ENCODE results near the gene HDAC4.

The HDAC4 gene

GRCh38 chr2:239125726-239126675 lies 274.8 kb downstream of the HDAC4 start:
- no peak overlapping the region for H3K9ac ChIP-seq (ENCODE audit: low read length)
- no peaks in the 10 kb centered on the region for H3K27me3 ChIP-seq (replicated peaks; ENCODE audit: control insufficient read depth, insufficient read depth, low read length)
- H3K4me3 ChIP-seq (ENCODE audit: low read length), result no peak overlapping the region
- H3K36me3 ChIP-seq (ENCODE audit: control insufficient read depth, insufficient read depth, low read length, severe bottlenecking), result peaks cover 30% of the 10 kb centered on the region
- H3K9me3 ChIP-seq (ENCODE audit: control insufficient read depth, low read length), result no peaks in the 10 kb centered on the region
- H3K4me1 ChIP-seq (ENCODE audit: control insufficient read depth, insufficient read depth, low read length), result no peaks in the 10 kb centered on the region
- DNase-seq (ENCODE audit: low read depth), result no peak

- Histone ChIP-seq H3K9ac (ENCODE audit: low read length) (no peak overlapping the region), H3K9me3 (ENCODE audit: control insufficient read depth, low read length) (no peaks in the 10 kb centered on the region), H3K27me3 (replicated peaks; ENCODE audit: control insufficient read depth, insufficient read depth, low read length) (no peaks in the 10 kb centered on the region), H3K36me3 (ENCODE audit: control insufficient read depth, insufficient read depth, low read length, severe bottlenecking) (peaks cover 22% of the 10 kb centered on the region), H3K4me3 (ENCODE audit: low read length) (no peak overlapping the region), H3K4me1 (ENCODE audit: control insufficient read depth, insufficient read depth, low read length) (no peaks in the 10 kb centered on the region)
- DNase-seq (ENCODE audit: low read depth), result no peak
Measured at GRCh38 chr2:239124152-239124899, 276.5 kb downstream of the HDAC4 start.

GRCh38 chr2:239122421-239123110 lies 278.3 kb downstream of the HDAC4 start:
- H3K27me3 ChIP-seq (replicated peaks; ENCODE audit: control insufficient read depth, insufficient read depth, low read length), result no peaks in the 10 kb centered on the region
- peaks cover 22% of the 10 kb centered on the region for H3K36me3 ChIP-seq (ENCODE audit: control insufficient read depth, insufficient read depth, low read length, severe bottlenecking)
- no peaks in the 10 kb centered on the region for H3K9me3 ChIP-seq (ENCODE audit: control insufficient read depth, low read length)
- no peak overlapping the region for H3K4me3 ChIP-seq (ENCODE audit: low read length)
- no peak for DNase-seq (ENCODE audit: low read depth)
- H3K4me1 ChIP-seq (ENCODE audit: control insufficient read depth, insufficient read depth, low read length), result no peaks in the 10 kb centered on the region
- H3K9ac ChIP-seq (ENCODE audit: low read length), result no peak overlapping the region

- Histone ChIP-seq H3K4me1 (ENCODE audit: control insufficient read depth, insufficient read depth, low read length) (no peaks in the 10 kb centered on the region), H3K9me3 (ENCODE audit: control insufficient read depth, low read length) (no peaks in the 10 kb centered on the region), H3K4me3 (ENCODE audit: low read length) (no peak overlapping the region), H3K36me3 (ENCODE audit: control insufficient read depth, insufficient read depth, low read length, severe bottlenecking) (peaks cover 22% of the 10 kb centered on the region), H3K9ac (ENCODE audit: low read length) (no peak overlapping the region), H3K27me3 (replicated peaks; ENCODE audit: control insufficient read depth, insufficient read depth, low read length) (no peaks in the 10 kb centered on the region)
- DNase-seq (ENCODE audit: low read depth), result no peak
Measured at GRCh38 chr2:239121600-239122012, 279.2 kb downstream of the HDAC4 start.

GRCh38 chr2:239120664-239121063 lies 280.2 kb downstream of the HDAC4 start:
- H3K27me3 ChIP-seq (replicated peaks; ENCODE audit: control insufficient read depth, insufficient read depth, low read length), result no peaks in the 10 kb centered on the region
- no peak overlapping the region for H3K9ac ChIP-seq (ENCODE audit: low read length)
- no peak overlapping the region for H3K4me3 ChIP-seq (ENCODE audit: low read length)
- H3K9me3 ChIP-seq (ENCODE audit: control insufficient read depth, low read length), result no peaks in the 10 kb centered on the region
- no peak for DNase-seq (ENCODE audit: low read depth)
- H3K36me3 ChIP-seq (ENCODE audit: control insufficient read depth, insufficient read depth, low read length, severe bottlenecking), result peaks cover 16% of the 10 kb centered on the region
- H3K4me1 ChIP-seq (ENCODE audit: control insufficient read depth, insufficient read depth, low read length), result no peaks in the 10 kb centered on the region

- DNase-seq (ENCODE audit: low read depth), result no peak
- Histone ChIP-seq H3K9me3 (ENCODE audit: control insufficient read depth, low read length) (no peaks in the 10 kb centered on the region), H3K4me1 (ENCODE audit: control insufficient read depth, insufficient read depth, low read length) (peaks cover under 1% of the 10 kb centered on the region), H3K36me3 (ENCODE audit: control insufficient read depth, insufficient read depth, low read length, severe bottlenecking) (peaks cover 5% of the 10 kb centered on the region), H3K27me3 (replicated peaks; ENCODE audit: control insufficient read depth, insufficient read depth, low read length) (no peaks in the 10 kb centered on the region), H3K4me3 (ENCODE audit: low read length) (no peak overlapping the region), H3K9ac (ENCODE audit: low read length) (no peak overlapping the region)
Measured at GRCh38 chr2:239119346-239120126, 281.3 kb downstream of the HDAC4 start.

GRCh38 chr2:239118675-239119211 lies 282.1 kb downstream of the HDAC4 start:
- H3K4me3 ChIP-seq (ENCODE audit: low read length), result no peak overlapping the region
- H3K9me3 ChIP-seq (ENCODE audit: control insufficient read depth, low read length), result no peaks in the 10 kb centered on the region
- H3K36me3 ChIP-seq (ENCODE audit: control insufficient read depth, insufficient read depth, low read length, severe bottlenecking), result no peaks in the 10 kb centered on the region
- H3K4me1 ChIP-seq (ENCODE audit: control insufficient read depth, insufficient read depth, low read length), result peaks cover 9% of the 10 kb centered on the region
- H3K27me3 ChIP-seq (replicated peaks; ENCODE audit: control insufficient read depth, insufficient read depth, low read length), result no peaks in the 10 kb centered on the region
- H3K9ac ChIP-seq (ENCODE audit: low read length), result no peak overlapping the region
- DNase-seq (ENCODE audit: low read depth), result no peak

- no peak for DNase-seq (ENCODE audit: low read depth)
- Histone ChIP-seq H3K27me3 (replicated peaks; ENCODE audit: control insufficient read depth, insufficient read depth, low read length) (no peaks in the 10 kb centered on the region), H3K4me1 (ENCODE audit: control insufficient read depth, insufficient read depth, low read length) (peaks cover 14% of the 10 kb centered on the region), H3K9ac (ENCODE audit: low read length) (no peak overlapping the region), H3K4me3 (ENCODE audit: low read length) (no peak overlapping the region), H3K9me3 (ENCODE audit: control insufficient read depth, low read length) (no peaks in the 10 kb centered on the region), H3K36me3 (ENCODE audit: control insufficient read depth, insufficient read depth, low read length, severe bottlenecking) (no peaks in the 10 kb centered on the region)
Measured at GRCh38 chr2:239118264-239118663, 282.6 kb downstream of the HDAC4 start.

- no peaks in the 10 kb centered on the region for H3K36me3 ChIP-seq (ENCODE audit: control insufficient read depth, insufficient read depth, low read length, severe bottlenecking)
- no peak overlapping the region for H3K9ac ChIP-seq (ENCODE audit: low read length)
- no peak overlapping the region for H3K4me3 ChIP-seq (ENCODE audit: low read length)
- H3K4me1 ChIP-seq (ENCODE audit: control insufficient read depth, insufficient read depth, low read length), result peaks cover 17% of the 10 kb centered on the region
- no peak for DNase-seq (ENCODE audit: low read depth)
- no peaks in the 10 kb centered on the region for H3K27me3 ChIP-seq (replicated peaks; ENCODE audit: control insufficient read depth, insufficient read depth, low read length)
- H3K9me3 ChIP-seq (ENCODE audit: control insufficient read depth, low read length), result no peaks in the 10 kb centered on the region
Measured at GRCh38 chr2:239117831-239118230, 283.0 kb downstream of the HDAC4 start.

GRCh38 chr2:239116456-239117246 lies 284.2 kb downstream of the HDAC4 start:
- Histone ChIP-seq H3K36me3 (ENCODE audit: control insufficient read depth, insufficient read depth, low read length, severe bottlenecking) (no peaks in the 10 kb centered on the region), H3K27me3 (replicated peaks; ENCODE audit: control insufficient read depth, insufficient read depth, low read length) (no peaks in the 10 kb centered on the region), H3K4me1 (ENCODE audit: control insufficient read depth, insufficient read depth, low read length) (peaks cover 17% of the 10 kb centered on the region)

More at GRCh38 chr2:239116456-239117246, 284.2 kb downstream of the HDAC4 start:
- Histone ChIP-seq H3K9ac (ENCODE audit: low read length) (no peak overlapping the region), H3K9me3 (ENCODE audit: control insufficient read depth, low read length) (no peaks in the 10 kb centered on the region), H3K4me3 (ENCODE audit: low read length) (no peak overlapping the region)
- DNase-seq (ENCODE audit: low read depth), result no peak

Measured in adipocyte (in vitro differentiated cells).